Pancreas (tissue), 10 donors: ENCODE measurements around the gene MEOX2. TPM values are rescaled to one million over a fixed set of nuclear protein-coding genes. Genes with fewer than 3 reads are reported as not detected.

Experiments used
- ATAC-seq, 4 donors: fragments of 200-7000 bp; cut with Tn5 transposase; one replicate each; pipeline versions ENCODE4 v1.8.0 to v1.9.1; 2020; ENCODE audit warnings: mild to moderate bottlenecking in 4 of 4, moderate library complexity in 4 of 4
- DNase-seq, 6 donors: peaks; one replicate each; pipeline ENCODE4 v3.0.0-alpha.2; 2020
- FAIRE-seq: peaks from 2 replicates; lab custom pipeline; 2012; peaks lifted over from hg19 to GRCh38; lab: Jason Lieb, UNC
- H3K27ac ChIP-seq, 4 donors: fragments of 200-600 bp; sonication (generic); 1 replicate in 3 of 4; 2 replicates in 1 of 4; pipeline versions ENCODE4 v1.5.0 to v1.8.0; 2020
- H3K27me3 ChIP-seq, 4 donors: fragments of 200-600 bp; one replicate each; pipeline ENCODE4 v1.8.0; 2021
- H3K36me3 ChIP-seq, 3 donors: fragments of 200-600 bp; sonication (generic) in 1 of 3; one replicate each; pipeline versions ENCODE4 v1.5.0 to v1.8.0; 2020 to 2021
- H3K4me1 ChIP-seq, 3 donors: fragments of 200-600 bp; one replicate each; pipeline ENCODE4 v1.8.0; 2021
- H3K4me3 ChIP-seq, 4 donors: fragments of 200-600 bp; sonication (generic) in 2 of 4; one replicate each; pipeline versions ENCODE4 v1.5.0 to v1.8.0; 2020 to 2021
- H3K9me3 ChIP-seq, 4 donors: fragments of 200-600 bp; one replicate each; pipeline ENCODE4 v1.8.0; 2021
- CTCF ChIP-seq, 4 donors: fragments of 200-600 bp; sonication (generic) in 3 of 4; IDR thresholded peaks; one replicate each; pipeline versions ENCODE4 v1.5.0 to v1.8.0; 2021; ENCODE audit warnings: antibody characterized with exemption in 4 of 4
- WGBS, 2 donors: extraction: QIAGEN DNeasy Blood & Tissue Kit; methylation state at CpG; one replicate each; pipeline ENCODE4 v1.1.7; 2013; 5-methylcytosine and 5-hydroxymethylcytosine counted together
- intact Hi-C, 3 donors: fragments of 100-400 bp; cut with DNase I; formaldehyde crosslinking; loops; one replicate each; pipeline versions ENCODE4 v1.11.1 to v1.14.2; 2022
- polyA plus RNA-seq, 2 donors: library from polyadenylated mRNA; stranded (reverse); fragments of 200-250 nt; gene quantifications; one replicate each; pipeline ENCODE4 v1.2.3, GENCODE V29; 2013
- total RNA-seq, 6 donors: library from RNA; stranded (reverse); fragmentation: NEBNext Ultra II Directional in 4 of 6; extraction: Animal tissue kit (Norgen Biotek cat#: 25700) in 4 of 6; gene quantifications; one replicate each; pipeline versions ENCODE4 v1.2.1 to v1.2.4, GENCODE V29; 2021 to 2023
- donor health status: healthy with polysubstance abuse.
- donor health status: DM: no; HTN: no; CAD: no; lungs with moderate emphysema.
- donor health status: DM: no; HTN: no; CAD: no.
- donor health status: control.
- donor health status: control.
- donor health status: Bipolar disorder and iron deficiency.
- donor health status: DM: yes; HTN: yes; CAD: no.
- donor health status: DM: no; HTN: no; CAD: no.
- donor health status: DM: no; HTN: no; CAD: no.
- donor health status: DM: yes; HTN: yes; CAD: no.

The MEOX2 gene
- total and polyA plus RNA-seq, 8 donors = 0.24 to 2.9 (median 1.2) TPM

GRCh38 chr7:15594461-15594860 is 92.0 kb downstream of the MEOX2 start:
- Histone ChIP-seq H3K4me1 (no peaks in the 10 kb centered on the region), H3K36me3 (no peaks in the 10 kb centered on the region), H3K27ac (no peak overlapping the region), H3K27me3 (no peaks in the 10 kb centered on the region), H3K4me3 (no peak overlapping the region), H3K9me3 (no peaks in the 10 kb centered on the region)
- ATAC-seq (no peak), DNase-seq (no peak), FAIRE-seq (no peak)
- TF ChIP-seq CTCF (IDR thresholded peaks at IDR 0.05) = no peak
- WGBS, 2 donors = 56 to 58% methylated on average over 5 of the region's 5 CpGs
- intact Hi-C loops = no loop called here

GRCh38 chr7:15593382-15593781 is 93.1 kb downstream of the MEOX2 start:
- Histone ChIP-seq H3K4me3 (no peak overlapping the region), H3K4me1 (no peaks in the 10 kb centered on the region), H3K27me3 (no peaks in the 10 kb centered on the region), H3K27ac (no peak overlapping the region), H3K36me3 (no peaks in the 10 kb centered on the region), H3K9me3 (no peaks in the 10 kb centered on the region)
- no peak for FAIRE-seq
- no peak for TF ChIP-seq CTCF (IDR thresholded peaks at IDR 0.05)
- 53 to 68% methylated on average over 3 of the region's 3 CpGs for WGBS, 2 donors
- no peak for ATAC-seq
- intact Hi-C loops = no loop called here
- DNase-seq = no peak

GRCh38 chr7:15586266-15586665 is 100.2 kb downstream of the MEOX2 start:
- Histone ChIP-seq H3K36me3 (no peaks in the 10 kb centered on the region), H3K9me3 (no peaks in the 10 kb centered on the region), H3K27me3 (no peaks in the 10 kb centered on the region), H3K4me1 (no peaks in the 10 kb centered on the region), H3K27ac (no peak overlapping the region), H3K4me3 (no peak overlapping the region)
- no peak for DNase-seq
- intact Hi-C loops = no loop called here
- no peak for ATAC-seq
- WGBS, 2 donors = 85 to 92% methylated on average over 4 of the region's 4 CpGs
- TF ChIP-seq CTCF (IDR thresholded peaks at IDR 0.05) = no peak
- no peak for FAIRE-seq

- ATAC-seq = no peak
- no peak for TF ChIP-seq CTCF (IDR thresholded peaks at IDR 0.05)
- Histone ChIP-seq H3K27me3 (no peaks in the 10 kb centered on the region), H3K4me3 (no peak overlapping the region), H3K27ac (no peak overlapping the region), H3K9me3 (no peaks in the 10 kb centered on the region), H3K4me1 (no peaks in the 10 kb centered on the region), H3K36me3 (no peaks in the 10 kb centered on the region)
- DNase-seq = no peak
- intact Hi-C loops = no loop called here
- WGBS, 2 donors = 78 to 87% methylated on average over 3 of the region's 3 CpGs
- FAIRE-seq = no peak
These were observed 101.9 kb downstream of the MEOX2 start for GRCh38 chr7:15584575-15584974.

GRCh38 chr7:15582773-15583172 is 103.7 kb downstream of the MEOX2 start:
- ATAC-seq (no peak), DNase-seq (no peak), FAIRE-seq (no peak)
- Histone ChIP-seq H3K27me3 (no peaks in the 10 kb centered on the region), H3K9me3 (no peaks in the 10 kb centered on the region), H3K27ac (no peak overlapping the region), H3K4me3 (no peak overlapping the region), H3K4me1 (no peaks in the 10 kb centered on the region), H3K36me3 (no peaks in the 10 kb centered on the region)
- TF ChIP-seq CTCF (IDR thresholded peaks at IDR 0.05) = no peak
- intact Hi-C loops = no loop called here
- WGBS, 2 donors = 94 to 100% methylated on average over 1 of the region's 1 CpG
